Measurements from ENCODE around the gene GRM8. TPM values are rescaled to one million over a fixed set of nuclear protein-coding genes. Genes with fewer than 3 reads are reported as not detected.
"Not testable (repeated sequence)": the region's sequence is repeated elsewhere in the genome, so short reads cannot be mapped to it uniquely, and the experiment has no call there.

Gene GRM8
- polyA plus RNA-seq, 1 donor (not counting 4 experiments of a cell fraction or from before 2014, with no cell fraction given), result not detected

DNA sequence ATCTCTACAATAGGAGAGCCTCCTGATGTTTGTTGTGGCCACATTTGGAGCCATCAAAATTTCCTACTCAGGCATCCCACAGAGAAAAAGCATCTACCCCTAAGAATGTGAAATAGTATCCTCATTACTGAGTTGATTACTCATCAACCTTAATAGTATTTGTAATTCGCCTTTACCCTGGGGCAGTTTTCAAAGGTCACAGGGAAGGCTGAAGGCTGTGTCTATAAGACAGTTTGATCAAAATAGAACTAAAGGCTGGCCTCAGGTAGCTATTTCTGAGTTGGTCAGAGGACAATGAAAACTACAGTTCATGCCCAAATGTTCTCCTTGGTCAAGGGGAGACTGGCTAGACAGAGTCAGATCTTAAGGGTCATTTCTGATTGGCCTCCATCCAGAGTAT is 370.0 kb downstream of the GRM8 start:
- H3K27ac ChIP-seq (ENCODE audit: control insufficient read depth, insufficient read depth, low read length); H4K20me1 ChIP-seq (ENCODE audit: control insufficient read depth, extremely low read depth, insufficient read depth, low read length); H3K9me3 ChIP-seq (ENCODE audit: control insufficient read depth, low read depth, low read length); DNase-seq (ENCODE audit: low read depth, low spot score); H3K4me1 ChIP-seq (ENCODE audit: control insufficient read depth, extremely low read depth, insufficient read depth, low read length); H3K79me2 ChIP-seq (ENCODE audit: control insufficient read depth, insufficient read depth, low read length); H2AFZ ChIP-seq (ENCODE audit: control insufficient read depth, low read length); H3K4me3 ChIP-seq (ENCODE audit: control insufficient read depth in 2 of 3, extremely low read depth in 1 of 3, insufficient read depth in 2 of 3, low read depth in 1 of 3, low read length in 3 of 3); H3K27me3 ChIP-seq (ENCODE audit: control insufficient read depth, extremely low read depth, insufficient read depth, low read length); H3K9me1 ChIP-seq (ENCODE audit: control insufficient read depth, extremely low read depth, insufficient read depth, low read length); H3K9ac ChIP-seq (ENCODE audit: control insufficient read depth, extremely low read depth, insufficient read depth, low read length); FAIRE-seq; H3K4me2 ChIP-seq (ENCODE audit: control insufficient read depth, extremely low read depth, insufficient read depth, low read depth, low read length); dilution Hi-C loops (cut with MboI; ENCODE audit: extremely low pct_ligation_motif_present, low sequenced_read_pairs); H3K36me3 ChIP-seq (ENCODE audit: control insufficient read depth in 2 of 2, extremely low read depth in 1 of 2, insufficient read depth in 2 of 2, low read length in 2 of 2): not testable (repeated sequence)

DNA sequence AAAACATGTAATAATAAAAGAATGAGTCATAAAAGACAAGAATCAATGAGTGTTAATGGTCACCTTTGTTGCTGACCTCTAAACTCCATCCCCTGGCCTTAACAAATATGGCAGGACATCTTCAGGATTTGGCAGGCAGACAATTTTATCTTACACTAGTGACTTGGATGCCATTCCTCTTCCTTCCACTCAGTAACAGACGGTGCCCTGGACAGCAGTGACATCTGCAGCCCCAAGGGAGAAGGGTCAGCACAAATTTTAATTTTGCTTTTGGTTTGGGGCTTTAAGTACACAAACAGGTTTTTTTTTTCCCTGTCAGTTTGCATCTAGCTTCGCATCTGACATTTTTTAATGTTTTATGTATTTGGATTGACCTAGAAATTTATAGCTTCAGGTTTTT is 370.8 kb downstream of the GRM8 start:
- not testable (repeated sequence) for H3K9me3 ChIP-seq (ENCODE audit: control insufficient read depth, low read depth, low read length)

DNA sequence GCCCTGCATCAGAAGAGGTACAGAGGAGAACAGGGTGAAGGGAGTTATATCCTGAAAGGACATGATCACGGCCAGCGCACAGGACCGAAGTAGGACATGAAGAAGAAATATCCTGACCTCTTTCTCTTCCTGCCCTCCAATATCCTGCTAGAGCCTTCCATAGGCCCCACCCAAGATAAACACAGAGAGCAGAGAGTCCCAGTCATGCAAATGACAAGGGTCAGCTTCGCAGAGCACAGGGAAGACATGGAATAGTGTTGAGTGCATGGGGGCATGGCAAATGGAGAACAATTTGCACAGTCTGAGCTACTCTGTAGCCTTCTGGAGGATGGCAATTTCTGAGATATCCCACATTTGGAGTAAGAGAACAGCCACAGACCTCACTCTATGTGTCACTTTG is 371.4 kb downstream of the GRM8 start:
- dilution Hi-C loops (cut with MboI; ENCODE audit: extremely low pct_ligation_motif_present, low sequenced_read_pairs), result no loop called here
- no peak overlapping the region for H3K4me3 ChIP-seq (ENCODE audit: control insufficient read depth in 2 of 3, extremely low read depth in 1 of 3, insufficient read depth in 2 of 3, low read depth in 1 of 3, low read length in 3 of 3)
- TF ChIP-seq, protein P1, sequence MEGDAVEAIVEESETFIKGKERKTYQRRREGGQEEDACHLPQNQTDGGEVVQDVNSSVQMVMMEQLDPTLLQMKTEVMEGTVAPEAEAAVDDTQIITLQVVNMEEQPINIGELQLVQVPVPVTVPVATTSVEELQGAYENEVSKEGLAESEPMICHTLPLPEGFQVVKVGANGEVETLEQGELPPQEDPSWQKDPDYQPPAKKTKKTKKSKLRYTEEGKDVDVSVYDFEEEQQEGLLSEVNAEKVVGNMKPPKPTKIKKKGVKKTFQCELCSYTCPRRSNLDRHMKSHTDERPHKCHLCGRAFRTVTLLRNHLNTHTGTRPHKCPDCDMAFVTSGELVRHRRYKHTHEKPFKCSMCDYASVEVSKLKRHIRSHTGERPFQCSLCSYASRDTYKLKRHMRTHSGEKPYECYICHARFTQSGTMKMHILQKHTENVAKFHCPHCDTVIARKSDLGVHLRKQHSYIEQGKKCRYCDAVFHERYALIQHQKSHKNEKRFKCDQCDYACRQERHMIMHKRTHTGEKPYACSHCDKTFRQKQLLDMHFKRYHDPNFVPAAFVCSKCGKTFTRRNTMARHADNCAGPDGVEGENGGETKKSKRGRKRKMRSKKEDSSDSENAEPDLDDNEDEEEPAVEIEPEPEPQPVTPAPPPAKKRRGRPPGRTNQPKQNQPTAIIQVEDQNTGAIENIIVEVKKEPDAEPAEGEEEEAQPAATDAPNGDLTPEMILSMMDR (optimal IDR thresholded peaks at IDR 0.05 in 1 of 3, IDR thresholded peaks at IDR 0.05 in 1 of 3, conservative IDR thresholded peaks at IDR 0.05 in 1 of 3; ENCODE audit: extremely low read depth in 1 of 3, insufficient read depth in 2 of 3, low read length in 3 of 3), result no peak
- no peak for TF ChIP-seq EZH2 (IDR thresholded peaks at IDR 0.05; ENCODE audit: low read length)
- no peaks in the 10 kb centered on the region for H3K4me1 ChIP-seq (ENCODE audit: control insufficient read depth, extremely low read depth, insufficient read depth, low read length)
- H3K27ac ChIP-seq (ENCODE audit: control insufficient read depth, insufficient read depth, low read length), result no peak overlapping the region
- H2AFZ ChIP-seq (ENCODE audit: control insufficient read depth, low read length), result no peak overlapping the region
- no peak overlapping the region for H3K4me2 ChIP-seq (ENCODE audit: control insufficient read depth, extremely low read depth, insufficient read depth, low read depth, low read length)
- no peaks in the 10 kb centered on the region for H3K36me3 ChIP-seq (ENCODE audit: control insufficient read depth in 2 of 2, extremely low read depth in 1 of 2, insufficient read depth in 2 of 2, low read length in 2 of 2)
- no peaks in the 10 kb centered on the region for H3K9me1 ChIP-seq (ENCODE audit: control insufficient read depth, extremely low read depth, insufficient read depth, low read length)
- FAIRE-seq (no peak), DNase-seq (ENCODE audit: low read depth, low spot score) (no peak)
- H4K20me1 ChIP-seq (ENCODE audit: control insufficient read depth, extremely low read depth, insufficient read depth, low read length), result no peaks in the 10 kb centered on the region
- H3K9me3 ChIP-seq (ENCODE audit: control insufficient read depth, low read depth, low read length), result no peaks in the 10 kb centered on the region
- H3K9ac ChIP-seq (ENCODE audit: control insufficient read depth, extremely low read depth, insufficient read depth, low read length), result no peak overlapping the region
- H3K27me3 ChIP-seq (ENCODE audit: control insufficient read depth, extremely low read depth, insufficient read depth, low read length), result no peaks in the 10 kb centered on the region
- no peaks in the 10 kb centered on the region for H3K79me2 ChIP-seq (ENCODE audit: control insufficient read depth, insufficient read depth, low read length)

More for the DNA sequence above, 370.8 kb downstream of the GRM8 start:
- DNase-seq (ENCODE audit: low read depth, low spot score); H3K27me3 ChIP-seq (ENCODE audit: control insufficient read depth, extremely low read depth, insufficient read depth, low read length); H2AFZ ChIP-seq (ENCODE audit: control insufficient read depth, low read length); H3K36me3 ChIP-seq (ENCODE audit: control insufficient read depth in 2 of 2, extremely low read depth in 1 of 2, insufficient read depth in 2 of 2, low read length in 2 of 2); H3K4me2 ChIP-seq (ENCODE audit: control insufficient read depth, extremely low read depth, insufficient read depth, low read depth, low read length); H3K27ac ChIP-seq (ENCODE audit: control insufficient read depth, insufficient read depth, low read length); H3K9ac ChIP-seq (ENCODE audit: control insufficient read depth, extremely low read depth, insufficient read depth, low read length); H4K20me1 ChIP-seq (ENCODE audit: control insufficient read depth, extremely low read depth, insufficient read depth, low read length); H3K79me2 ChIP-seq (ENCODE audit: control insufficient read depth, insufficient read depth, low read length); H3K9me1 ChIP-seq (ENCODE audit: control insufficient read depth, extremely low read depth, insufficient read depth, low read length); dilution Hi-C loops (cut with MboI; ENCODE audit: extremely low pct_ligation_motif_present, low sequenced_read_pairs); FAIRE-seq; H3K4me3 ChIP-seq (ENCODE audit: control insufficient read depth in 2 of 3, extremely low read depth in 1 of 3, insufficient read depth in 2 of 3, low read depth in 1 of 3, low read length in 3 of 3); H3K4me1 ChIP-seq (ENCODE audit: control insufficient read depth, extremely low read depth, insufficient read depth, low read length): not testable (repeated sequence)

DNA sequence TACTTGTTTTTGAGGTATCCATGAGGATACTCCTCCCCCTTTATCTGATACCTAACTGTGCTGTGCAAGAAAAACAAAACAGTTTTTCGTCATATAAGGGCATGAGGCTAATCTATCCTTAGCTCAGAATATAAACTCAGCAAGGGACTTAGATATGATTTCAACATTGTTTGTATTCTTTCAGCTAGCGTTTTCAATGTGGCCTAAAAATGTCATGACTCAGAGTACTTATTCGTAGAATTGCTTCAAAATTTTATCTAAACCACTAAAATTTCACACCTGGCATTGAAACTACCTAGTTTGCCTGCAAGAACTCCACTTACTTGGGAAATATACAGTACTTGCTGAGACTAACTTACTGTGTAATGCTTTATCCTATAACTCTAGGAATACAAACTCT is 376.2 kb downstream of the GRM8 start:
- H3K9me1 ChIP-seq (ENCODE audit: control insufficient read depth, extremely low read depth, insufficient read depth, low read length); dilution Hi-C loops (cut with MboI; ENCODE audit: extremely low pct_ligation_motif_present, low sequenced_read_pairs); H2AFZ ChIP-seq (ENCODE audit: control insufficient read depth, low read length); H3K4me1 ChIP-seq (ENCODE audit: control insufficient read depth, extremely low read depth, insufficient read depth, low read length); H4K20me1 ChIP-seq (ENCODE audit: control insufficient read depth, extremely low read depth, insufficient read depth, low read length); FAIRE-seq; H3K4me2 ChIP-seq (ENCODE audit: control insufficient read depth, extremely low read depth, insufficient read depth, low read depth, low read length); H3K9me3 ChIP-seq (ENCODE audit: control insufficient read depth, low read depth, low read length); H3K27me3 ChIP-seq (ENCODE audit: control insufficient read depth, extremely low read depth, insufficient read depth, low read length); H3K36me3 ChIP-seq (ENCODE audit: control insufficient read depth in 2 of 2, extremely low read depth in 1 of 2, insufficient read depth in 2 of 2, low read length in 2 of 2); H3K4me3 ChIP-seq (ENCODE audit: control insufficient read depth in 2 of 3, extremely low read depth in 1 of 3, insufficient read depth in 2 of 3, low read depth in 1 of 3, low read length in 3 of 3); H3K79me2 ChIP-seq (ENCODE audit: control insufficient read depth, insufficient read depth, low read length); H3K27ac ChIP-seq (ENCODE audit: control insufficient read depth, insufficient read depth, low read length); DNase-seq (ENCODE audit: low read depth, low spot score); H3K9ac ChIP-seq (ENCODE audit: control insufficient read depth, extremely low read depth, insufficient read depth, low read length): not testable (repeated sequence)
